ENCODE measurements around the gene BCL6. TPM values are rescaled to one million over a fixed set of nuclear protein-coding genes. Genes with fewer than 3 reads are reported as not detected.

BCL6 gene
- total RNA-seq, 1 experiment from 2014 or later = 21.5 TPM

DNA sequence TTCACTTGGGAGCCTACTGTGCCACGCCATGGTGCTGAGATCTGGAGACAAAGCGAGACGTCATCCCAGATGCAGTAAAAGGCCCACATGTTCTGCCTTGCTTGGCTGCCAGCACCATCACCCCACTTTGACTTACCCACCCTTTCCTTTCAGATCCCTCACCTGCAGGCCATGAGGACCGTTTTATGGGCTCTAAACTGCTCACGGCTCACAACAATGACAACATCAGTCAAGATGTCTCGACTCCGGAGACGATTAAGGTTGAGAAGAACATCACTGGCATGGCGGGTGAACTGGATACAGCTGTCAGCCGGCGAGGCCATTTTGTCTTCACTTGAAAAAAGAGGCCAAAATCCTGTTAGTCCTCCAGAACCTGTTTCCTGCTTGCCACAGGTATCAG is 11.9 kb downstream of the BCL6 start:
- intact Hi-C loops (cut with micrococcal nuclease; ENCODE audit: unreplicated experiment) = no loop called here
- BruUV-seq (replicated peaks) = no TSS peak
- Histone ChIP-seq H3K27me3 (ENCODE audit: control insufficient read depth, insufficient read depth, low read length) (no peaks in the 10 kb centered on the region), H3K9me3 (ENCODE audit: control insufficient read depth, insufficient read depth, low read depth, low read length) (no peaks in the 10 kb centered on the region), H3K4me3 (ENCODE audit: low read depth in 2 of 2, low read length in 2 of 2) (no peak overlapping the region), H3K4me1 (ENCODE audit: control insufficient read depth, insufficient read depth, low read length) (peaks cover 22% of the 10 kb centered on the region), H3K27ac (ENCODE audit: low read length) (no peak overlapping the region), H3K36me3 (ENCODE audit: control insufficient read depth, insufficient read depth, low read length) (peaks cover 5% of the 10 kb centered on the region; the same call in 1 of the 2 replicates)
- ChIA-PET CTCF (no interaction called here), POLR2A (no interaction called here)
- no peak for TF ChIP-seq TCF7L2 (IDR thresholded peaks at IDR 0.05; ENCODE audit: low read depth, low read length)
- no peak for TF ChIP-seq POLR2AphosphoS5 (IDR thresholded peaks at IDR 0.05; ENCODE audit: low read depth, low read length)
- TF ChIP-seq, protein P1, sequence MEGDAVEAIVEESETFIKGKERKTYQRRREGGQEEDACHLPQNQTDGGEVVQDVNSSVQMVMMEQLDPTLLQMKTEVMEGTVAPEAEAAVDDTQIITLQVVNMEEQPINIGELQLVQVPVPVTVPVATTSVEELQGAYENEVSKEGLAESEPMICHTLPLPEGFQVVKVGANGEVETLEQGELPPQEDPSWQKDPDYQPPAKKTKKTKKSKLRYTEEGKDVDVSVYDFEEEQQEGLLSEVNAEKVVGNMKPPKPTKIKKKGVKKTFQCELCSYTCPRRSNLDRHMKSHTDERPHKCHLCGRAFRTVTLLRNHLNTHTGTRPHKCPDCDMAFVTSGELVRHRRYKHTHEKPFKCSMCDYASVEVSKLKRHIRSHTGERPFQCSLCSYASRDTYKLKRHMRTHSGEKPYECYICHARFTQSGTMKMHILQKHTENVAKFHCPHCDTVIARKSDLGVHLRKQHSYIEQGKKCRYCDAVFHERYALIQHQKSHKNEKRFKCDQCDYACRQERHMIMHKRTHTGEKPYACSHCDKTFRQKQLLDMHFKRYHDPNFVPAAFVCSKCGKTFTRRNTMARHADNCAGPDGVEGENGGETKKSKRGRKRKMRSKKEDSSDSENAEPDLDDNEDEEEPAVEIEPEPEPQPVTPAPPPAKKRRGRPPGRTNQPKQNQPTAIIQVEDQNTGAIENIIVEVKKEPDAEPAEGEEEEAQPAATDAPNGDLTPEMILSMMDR (IDR thresholded peaks at IDR 0.05) = no peak
- no peak for TF ChIP-seq SIN3A (IDR thresholded peaks at IDR 0.05; ENCODE audit: borderline replicate concordance, insufficient read depth, low read depth, low read length)
- TF ChIP-seq, protein P2, sequence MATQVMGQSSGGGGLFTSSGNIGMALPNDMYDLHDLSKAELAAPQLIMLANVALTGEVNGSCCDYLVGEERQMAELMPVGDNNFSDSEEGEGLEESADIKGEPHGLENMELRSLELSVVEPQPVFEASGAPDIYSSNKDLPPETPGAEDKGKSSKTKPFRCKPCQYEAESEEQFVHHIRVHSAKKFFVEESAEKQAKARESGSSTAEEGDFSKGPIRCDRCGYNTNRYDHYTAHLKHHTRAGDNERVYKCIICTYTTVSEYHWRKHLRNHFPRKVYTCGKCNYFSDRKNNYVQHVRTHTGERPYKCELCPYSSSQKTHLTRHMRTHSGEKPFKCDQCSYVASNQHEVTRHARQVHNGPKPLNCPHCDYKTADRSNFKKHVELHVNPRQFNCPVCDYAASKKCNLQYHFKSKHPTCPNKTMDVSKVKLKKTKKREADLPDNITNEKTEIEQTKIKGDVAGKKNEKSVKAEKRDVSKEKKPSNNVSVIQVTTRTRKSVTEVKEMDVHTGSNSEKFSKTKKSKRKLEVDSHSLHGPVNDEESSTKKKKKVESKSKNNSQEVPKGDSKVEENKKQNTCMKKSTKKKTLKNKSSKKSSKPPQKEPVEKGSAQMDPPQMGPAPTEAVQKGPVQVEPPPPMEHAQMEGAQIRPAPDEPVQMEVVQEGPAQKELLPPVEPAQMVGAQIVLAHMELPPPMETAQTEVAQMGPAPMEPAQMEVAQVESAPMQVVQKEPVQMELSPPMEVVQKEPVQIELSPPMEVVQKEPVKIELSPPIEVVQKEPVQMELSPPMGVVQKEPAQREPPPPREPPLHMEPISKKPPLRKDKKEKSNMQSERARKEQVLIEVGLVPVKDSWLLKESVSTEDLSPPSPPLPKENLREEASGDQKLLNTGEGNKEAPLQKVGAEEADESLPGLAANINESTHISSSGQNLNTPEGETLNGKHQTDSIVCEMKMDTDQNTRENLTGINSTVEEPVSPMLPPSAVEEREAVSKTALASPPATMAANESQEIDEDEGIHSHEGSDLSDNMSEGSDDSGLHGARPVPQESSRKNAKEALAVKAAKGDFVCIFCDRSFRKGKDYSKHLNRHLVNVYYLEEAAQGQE (IDR thresholded peaks at IDR 0.05; ENCODE audit: insufficient read depth in 1 of 2, low read depth in 2 of 2, low read length in 1 of 2) = no peak
- ATAC-seq (no peak), DNase-seq (ENCODE audit: low read depth, low spot score) (no peak)
- in situ Hi-C loops (cut with HindIII; ENCODE audit: low pct_unique_long_range_greater_than_20kb, low sequenced_read_pairs) = loop anchor here (25.0 kb wide), 1 partner anchor 554 kb away; no protein-coding TSS in a partner anchor

DNA sequence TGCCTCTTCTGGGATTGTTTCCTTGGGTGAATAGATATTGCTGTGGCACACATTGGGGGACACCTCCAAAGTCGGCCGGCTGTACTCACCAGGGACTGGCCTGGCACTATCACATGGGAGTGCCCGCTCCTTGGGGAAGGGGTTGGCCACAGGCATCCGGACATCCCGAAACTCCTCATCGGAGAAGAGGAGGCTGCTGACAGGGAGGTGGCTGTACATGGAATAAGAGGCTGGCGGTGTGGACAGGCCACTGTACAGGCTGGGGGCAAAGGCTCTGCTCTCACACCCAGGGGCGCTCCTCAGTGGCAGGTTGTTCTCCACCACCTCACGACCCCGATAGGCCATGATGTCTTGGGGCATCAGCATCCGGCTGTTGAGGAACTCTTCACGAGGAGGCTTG is 15.7 kb downstream of the BCL6 start:
- BruUV-seq (replicated peaks) = no TSS peak
- no peak for ATAC-seq
- H3K27ac ChIP-seq (ENCODE audit: low read length) = no peak overlapping the region
- H3K27me3 ChIP-seq (ENCODE audit: control insufficient read depth, insufficient read depth, low read length) = no peaks in the 10 kb centered on the region
- H3K9me3 ChIP-seq (ENCODE audit: control insufficient read depth, insufficient read depth, low read depth, low read length) = no peaks in the 10 kb centered on the region
- TF ChIP-seq TCF7L2 (IDR thresholded peaks at IDR 0.05; ENCODE audit: low read depth, low read length) = no peak
- TF ChIP-seq, protein P1 (IDR thresholded peaks at IDR 0.05) = no peak
- no peak for TF ChIP-seq SIN3A (IDR thresholded peaks at IDR 0.05; ENCODE audit: borderline replicate concordance, insufficient read depth, low read depth, low read length)
- TF ChIP-seq, protein P2 (IDR thresholded peaks at IDR 0.05; ENCODE audit: insufficient read depth in 1 of 2, low read depth in 2 of 2, low read length in 1 of 2) = no peak
- TF ChIP-seq POLR2AphosphoS5 (IDR thresholded peaks at IDR 0.05; ENCODE audit: low read depth, low read length) = no peak
- H3K4me3 ChIP-seq (ENCODE audit: low read depth in 2 of 2, low read length in 2 of 2) = no peak overlapping the region
- H3K4me1 ChIP-seq (ENCODE audit: control insufficient read depth, insufficient read depth, low read length) = no peaks in the 10 kb centered on the region
- POLR2A ChIA-PET = no interaction called here
- no peak for DNase-seq (ENCODE audit: low read depth, low spot score)
- peaks cover 12% of the 10 kb centered on the region; the same call in 1 of the 2 replicates for H3K36me3 ChIP-seq (ENCODE audit: control insufficient read depth, insufficient read depth, low read length)
- in situ Hi-C loops (cut with HindIII; ENCODE audit: low pct_unique_long_range_greater_than_20kb, low sequenced_read_pairs) (loop anchor here (25.0 kb wide), 1 partner anchor 558 kb away; no protein-coding TSS in a partner anchor), intact Hi-C loops (cut with micrococcal nuclease; ENCODE audit: unreplicated experiment) (no loop called here)
- CTCF ChIA-PET = no interaction called here
